NCI-H2107 (cell line): ENCODE results near the gene PATE4.

ENCODE experiments used
- DNase-seq: peaks from one replicate; lab custom pipeline; 2025; lab: John Stamatoyannopoulos, UW

Gene PATE4

DNA sequence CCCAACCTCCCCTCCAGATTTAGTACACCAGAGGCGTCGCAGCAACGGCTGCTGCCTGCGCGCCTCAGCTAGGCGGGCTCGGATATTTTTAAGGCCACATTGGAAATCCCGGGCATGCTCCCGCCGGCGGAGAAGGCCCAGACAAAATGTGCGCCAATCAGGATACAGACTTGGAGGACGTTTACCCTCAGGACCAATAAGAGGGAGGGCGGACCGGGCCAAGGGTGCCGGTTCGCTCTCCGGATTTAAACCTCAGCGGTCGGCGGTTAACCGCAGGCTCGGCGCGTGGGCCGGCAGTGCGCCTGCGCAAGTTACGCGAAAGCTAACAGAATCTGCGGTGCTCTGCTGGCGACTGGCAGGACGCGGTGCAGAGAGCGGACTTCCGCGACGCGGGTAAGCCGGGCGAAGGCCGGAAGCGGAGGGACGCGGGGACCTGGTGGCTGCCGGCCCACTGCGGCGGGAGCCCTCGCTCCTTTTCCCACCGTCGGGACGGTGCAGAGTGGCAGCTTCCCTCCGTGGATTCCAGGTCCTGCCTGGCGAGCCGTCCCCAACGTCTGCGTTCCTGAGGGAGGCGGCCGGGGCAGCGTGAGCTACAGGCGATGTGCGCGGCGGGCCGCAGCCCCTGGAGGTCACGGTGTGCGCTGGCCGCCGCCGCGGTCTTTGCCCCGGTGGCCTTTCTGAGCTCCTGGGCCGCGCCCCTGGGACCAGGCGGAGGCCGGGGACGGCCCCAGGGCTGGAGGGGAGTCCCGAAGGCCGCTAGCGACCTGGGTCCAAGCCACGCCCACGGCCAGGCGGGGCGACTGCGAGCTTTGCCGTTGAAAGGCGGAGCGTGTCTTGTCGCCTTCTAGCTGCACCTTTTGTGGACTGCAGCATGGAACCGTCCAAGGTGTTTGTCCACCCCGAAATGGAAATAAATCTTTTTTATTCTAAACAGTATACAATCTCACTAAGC is 54.5 kb downstream of the PATE4 start, which contains the start of gene HYLS1:
Gene HYLS1 (plus strand): TSS at position 296 of the 952 bp plus-strand sequence. CDS start 11,701 bp downstream, outside the sequence.
- DNase-seq = peak; percentile 45
